Stimulated activated CD8-positive, alpha-beta memory T cell treated with anti-CD3 and anti-CD28 coated beads, Interleukin-15, amount 100 ng/mL, for 1 hour (primary cell): ENCODE data around the gene CDC73.
"Not testable (repeated sequence)": the region's sequence is repeated elsewhere in the genome, so short reads cannot be mapped to it uniquely, and the experiment has no call there.

Experiments
- DNase-seq: peaks from one replicate; pipeline ENCODE4 v3.0.0-alpha.2; 2020; ENCODE audit warnings: low read depth

The CDC73 gene

GRCh38 chr1:193181985-193182384, 60.2 kb downstream of the CDC73 start:
- no peak for DNase-seq

- DNase-seq, result no peak
These were observed 61.3 kb downstream of the CDC73 start for GRCh38 chr1:193183019-193183627.

- DNase-seq, result no peak
These were observed 62.9 kb downstream of the CDC73 start for GRCh38 chr1:193184776-193185175.

- DNase-seq, result no peak
These were observed 63.4 kb downstream of the CDC73 start for GRCh38 chr1:193185211-193185610.

GRCh38 chr1:193185901-193186731, 64.3 kb downstream of the CDC73 start, which contains the start of gene B3GALT2:
Gene B3GALT2 (minus strand): TSS chr1:193186613. CDS start chr1:193181562, 5,051 bp downstream.
- DNase-seq, result no peak

GRCh38 chr1:193187114-193187513, 65.3 kb downstream of the CDC73 start:
- no peak for DNase-seq

- DNase-seq, result not testable (repeated sequence)
These were observed 67.1 kb downstream of the CDC73 start for GRCh38 chr1:193188915-193189314.

GRCh38 chr1:193189442-193190095, 67.7 kb downstream of the CDC73 start:
- DNase-seq, result no peak

GRCh38 chr1:193190096-193190744, 68.4 kb downstream of the CDC73 start:
- DNase-seq, result no peak

- no peak for DNase-seq
These were observed 70.8 kb downstream of the CDC73 start for GRCh38 chr1:193192586-193192985.

GRCh38 chr1:193199940-193200339, 78.1 kb downstream of the CDC73 start:
- DNase-seq, result no peak

- DNase-seq, result no peak
These were observed 79.2 kb downstream of the CDC73 start for GRCh38 chr1:193201021-193201420.

GRCh38 chr1:193210996-193211395, 89.2 kb downstream of the CDC73 start:
- DNase-seq, result no peak

- DNase-seq, result no peak
These were observed 89.7 kb downstream of the CDC73 start for GRCh38 chr1:193211539-193211938.

- DNase-seq, result no peak
These were observed 90.8 kb downstream of the CDC73 start for GRCh38 chr1:193212637-193213036.

- DNase-seq, result no peak
These were observed 92.2 kb downstream of the CDC73 start for GRCh38 chr1:193213998-193214397.

- no peak for DNase-seq
These were observed 95.1 kb downstream of the CDC73 start for GRCh38 chr1:193216920-193217319.

GRCh38 chr1:193219391-193219790, 97.6 kb downstream of the CDC73 start:
- no peak for DNase-seq

- DNase-seq, result no peak
These were observed 99.8 kb downstream of the CDC73 start for GRCh38 chr1:193221651-193222050.

GRCh38 chr1:193222056-193222615, 100.3 kb downstream of the CDC73 start:
- no peak for DNase-seq

GRCh38 chr1:193229136-193229535, 107.3 kb downstream of the CDC73 start:
- no peak for DNase-seq

GRCh38 chr1:193231146-193231545, 109.3 kb downstream of the CDC73 start:
- DNase-seq, result not testable (repeated sequence)
